Adipocyte (in vitro differentiated cells): ENCODE data around the gene CD180.
A peak's percentile ranks its signal among the peaks of the same experiment; 100 is the strongest.

ENCODE experiments used
- DNase-seq: peaks from one replicate; pipeline ENCODE4 v3.0.0-alpha.2; 2015; ENCODE audit warnings: low read depth
- H3K27me3 ChIP-seq: replicated peaks from 2 replicates; pipeline ENCODE4 v1.7.0; 2013; ENCODE audit warnings: mild to moderate bottlenecking, low read length, moderate library complexity; ENCODE audit not compliant: control insufficient read depth, insufficient read depth
- H3K36me3 ChIP-seq: 2 replicates; pipeline ENCODE4 v1.7.0; 2013; ENCODE audit warnings: low read length, mild to moderate bottlenecking, moderate library complexity; ENCODE audit not compliant: control insufficient read depth, insufficient read depth, severe bottlenecking
- H3K4me1 ChIP-seq: 2 replicates; pipeline ENCODE4 v1.7.0; 2013; ENCODE audit warnings: mild to moderate bottlenecking, low read length, moderate library complexity; ENCODE audit not compliant: control insufficient read depth, insufficient read depth
- H3K4me3 ChIP-seq: 2 replicates; pipeline ENCODE4 v1.7.0; 2013; ENCODE audit warnings: mild to moderate bottlenecking, low read length, moderate library complexity
- H3K9ac ChIP-seq: 2 replicates; pipeline ENCODE4 v1.7.0; 2013; ENCODE audit warnings: mild to moderate bottlenecking, low read length, moderate library complexity
- H3K9me3 ChIP-seq: 2 replicates; pipeline ENCODE4 v1.7.0; 2013; ENCODE audit warnings: mild to moderate bottlenecking, low read length, moderate library complexity; ENCODE audit not compliant: control insufficient read depth

Gene CD180

GRCh38 chr5:67196537-67197059, at the start of gene CD180:
TSS of gene CD180 (minus strand) at chr5:67196799. CDS start at chr5:67196641, 158 bp downstream.
- Histone ChIP-seq H3K27me3 (no peaks in the 10 kb centered on the region), H3K4me1 (no peaks in the 10 kb centered on the region), H3K9ac (no peak within 1 kb of the TSS), H3K9me3 (no peaks in the 10 kb centered on the region), H3K36me3 (no peaks in the 10 kb centered on the region), H3K4me3 (no peak within 1 kb of the TSS)
- no peak for DNase-seq

- Histone ChIP-seq H3K9ac (peak overlapping the region; percentile 44), H3K4me3 (no peak overlapping the region), H3K4me1 (peaks cover 21% of the 10 kb centered on the region), H3K27me3 (no peaks in the 10 kb centered on the region), H3K36me3 (no peaks in the 10 kb centered on the region), H3K9me3 (no peaks in the 10 kb centered on the region)
- peak; percentile 95 for DNase-seq
Observed at GRCh38 chr5:67246108-67246507, 49.5 kb upstream of the CD180 start.

GRCh38 chr5:67245259-67245846, 48.8 kb upstream of the CD180 start:
- peaks cover 21% of the 10 kb centered on the region for H3K4me1 ChIP-seq
- DNase-seq = no peak
- H3K27me3 ChIP-seq = no peaks in the 10 kb centered on the region

GRCh38 chr5:67244345-67244793, 47.8 kb upstream of the CD180 start:
- Histone ChIP-seq H3K36me3 (no peaks in the 10 kb centered on the region), H3K27me3 (no peaks in the 10 kb centered on the region), H3K9me3 (no peaks in the 10 kb centered on the region), H3K4me1 (peaks cover 19% of the 10 kb centered on the region), H3K9ac (no peak overlapping the region), H3K4me3 (no peak overlapping the region)
- DNase-seq = no peak

More at GRCh38 chr5:67245259-67245846, 48.8 kb upstream of the CD180 start:
- Histone ChIP-seq H3K4me3 (no peak overlapping the region), H3K36me3 (no peaks in the 10 kb centered on the region), H3K9me3 (no peaks in the 10 kb centered on the region), H3K9ac (peak overlapping the region; percentile 44)

DNA sequence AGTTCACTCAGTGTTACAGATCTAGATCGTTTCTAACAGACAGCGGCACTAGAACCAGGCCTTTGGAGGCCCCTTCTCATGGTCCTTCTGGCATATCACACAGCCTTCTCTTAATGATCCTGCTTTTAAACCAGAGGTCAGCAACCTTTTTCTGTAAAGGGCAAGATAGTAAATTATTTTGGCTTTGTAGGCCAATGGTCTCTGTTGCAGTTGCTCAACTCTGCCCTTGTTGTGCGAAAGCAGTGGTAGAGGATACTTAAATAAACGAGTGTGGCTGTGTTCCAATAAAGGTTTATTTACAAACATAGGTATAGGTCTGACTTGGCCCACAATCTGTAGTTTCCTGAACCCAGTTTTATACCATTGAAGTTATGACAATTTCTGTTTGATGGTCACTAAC, 47.3 kb upstream of the CD180 start:
- Histone ChIP-seq H3K9me3 (no peaks in the 10 kb centered on the region), H3K4me3 (no peak overlapping the region), H3K4me1 (peaks cover 15% of the 10 kb centered on the region), H3K36me3 (no peaks in the 10 kb centered on the region), H3K27me3 (no peaks in the 10 kb centered on the region), H3K9ac (no peak overlapping the region)
- no peak for DNase-seq

DNA sequence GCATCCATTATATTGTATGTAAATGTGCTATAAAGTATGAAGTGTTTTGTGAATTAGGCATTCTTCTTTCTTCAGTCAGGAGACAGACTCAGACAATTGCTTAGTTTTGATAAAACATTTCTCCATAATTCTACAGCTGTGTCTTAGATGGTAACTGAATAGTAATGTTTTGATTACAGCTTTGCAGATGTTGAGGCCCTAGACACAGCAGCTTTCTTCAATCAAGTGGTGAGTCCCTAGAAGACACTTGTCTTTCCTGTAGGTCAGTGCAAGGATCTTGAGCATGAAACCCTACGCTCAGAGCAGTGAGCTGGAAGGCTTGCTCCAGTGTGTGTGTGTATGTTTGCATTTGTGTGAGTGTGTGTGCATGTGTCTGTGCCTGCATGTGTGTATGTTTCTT, 46.8 kb upstream of the CD180 start:
- no peaks in the 10 kb centered on the region for H3K27me3 ChIP-seq
- no peak overlapping the region for H3K4me3 ChIP-seq
- no peaks in the 10 kb centered on the region for H3K36me3 ChIP-seq
- no peak overlapping the region for H3K9ac ChIP-seq
- H3K9me3 ChIP-seq = no peaks in the 10 kb centered on the region
- peaks cover 10% of the 10 kb centered on the region for H3K4me1 ChIP-seq
- DNase-seq = no peak

DNA sequence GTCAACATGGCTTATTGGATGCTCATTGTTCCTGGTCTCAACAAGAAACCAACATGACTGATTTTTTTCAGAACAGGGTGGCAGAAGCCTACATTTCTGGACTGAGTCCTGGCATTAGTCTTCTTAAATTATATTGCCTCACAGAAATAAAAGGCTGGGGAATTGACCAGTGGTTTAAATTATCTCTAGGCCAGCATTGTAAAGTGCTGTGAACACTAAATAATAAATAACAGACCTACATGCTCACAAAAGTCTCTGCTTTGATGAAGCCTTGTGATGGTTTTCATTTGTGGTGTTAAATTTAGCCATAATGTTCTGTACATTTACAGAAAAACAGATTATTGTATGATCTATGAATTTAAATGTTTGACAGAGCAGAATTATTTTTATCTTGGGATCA, 44.7 kb upstream of the CD180 start:
- no peak overlapping the region for H3K9ac ChIP-seq
- no peak for DNase-seq
- no peaks in the 10 kb centered on the region for H3K36me3 ChIP-seq
- H3K4me3 ChIP-seq = no peak overlapping the region
- H3K9me3 ChIP-seq = no peaks in the 10 kb centered on the region
- H3K27me3 ChIP-seq = no peaks in the 10 kb centered on the region
- H3K4me1 ChIP-seq = peaks cover 7% of the 10 kb centered on the region

- no peak overlapping the region for H3K4me3 ChIP-seq
- H3K36me3 ChIP-seq = no peaks in the 10 kb centered on the region
- H3K9me3 ChIP-seq = no peaks in the 10 kb centered on the region
- H3K9ac ChIP-seq = no peak overlapping the region
- H3K27me3 ChIP-seq = no peaks in the 10 kb centered on the region
- peaks cover 3% of the 10 kb centered on the region for H3K4me1 ChIP-seq
- DNase-seq = no peak
Observed at GRCh38 chr5:67240846-67241245, 44.2 kb upstream of the CD180 start.

GRCh38 chr5:67240065-67240464, 43.5 kb upstream of the CD180 start:
- Histone ChIP-seq H3K4me1 (peaks cover 1% of the 10 kb centered on the region), H3K36me3 (no peaks in the 10 kb centered on the region), H3K4me3 (no peak overlapping the region), H3K9ac (no peak overlapping the region), H3K9me3 (no peaks in the 10 kb centered on the region), H3K27me3 (no peaks in the 10 kb centered on the region)
- DNase-seq = no peak

GRCh38 chr5:67238191-67238590, 41.6 kb upstream of the CD180 start:
- Histone ChIP-seq H3K27me3 (no peaks in the 10 kb centered on the region), H3K36me3 (no peaks in the 10 kb centered on the region), H3K4me3 (no peak overlapping the region), H3K9me3 (no peaks in the 10 kb centered on the region), H3K4me1 (peaks cover 12% of the 10 kb centered on the region), H3K9ac (no peak overlapping the region)
- peak; percentile 46 for DNase-seq

- Histone ChIP-seq H3K9me3 (no peaks in the 10 kb centered on the region), H3K36me3 (no peaks in the 10 kb centered on the region), H3K4me1 (peaks cover 13% of the 10 kb centered on the region), H3K9ac (no peak overlapping the region), H3K4me3 (no peak overlapping the region), H3K27me3 (no peaks in the 10 kb centered on the region)
- no peak for DNase-seq
Observed at GRCh38 chr5:67235399-67236110, 39.0 kb upstream of the CD180 start.
